A204.1 (cell line): Measurements from ENCODE around the gene EPHB2.

Source experiments
- FAIRE-seq: peaks from 2 replicates; lab custom pipeline; 2012; peaks lifted over from hg19 to GRCh38; lab: Jason Lieb, UNC

The EPHB2 gene

GRCh38 chr1:22781483-22781882 lies 70.8 kb downstream of the EPHB2 start:
- FAIRE-seq = no peak

- FAIRE-seq = no peak
Observed at GRCh38 chr1:22782406-22782805, 71.8 kb downstream of the EPHB2 start.

GRCh38 chr1:22784317-22784716 lies 73.7 kb downstream of the EPHB2 start:
- FAIRE-seq = no peak

- no peak for FAIRE-seq
Observed at GRCh38 chr1:22784737-22785136, 74.1 kb downstream of the EPHB2 start.

GRCh38 chr1:22786101-22786500 lies 75.5 kb downstream of the EPHB2 start:
- FAIRE-seq = no peak

GRCh38 chr1:22786719-22787489 lies 76.3 kb downstream of the EPHB2 start:
- FAIRE-seq = no peak

GRCh38 chr1:22787636-22788035 lies 77.0 kb downstream of the EPHB2 start:
- no peak for FAIRE-seq

- no peak for FAIRE-seq
Observed at GRCh38 chr1:22788254-22788661, 77.6 kb downstream of the EPHB2 start.

GRCh38 chr1:22789356-22789994 lies 78.8 kb downstream of the EPHB2 start:
- no peak for FAIRE-seq

GRCh38 chr1:22790232-22791008 lies 79.8 kb downstream of the EPHB2 start:
- FAIRE-seq = no peak

- no peak for FAIRE-seq
Observed at GRCh38 chr1:22791831-22792347, 81.2 kb downstream of the EPHB2 start.

- FAIRE-seq = no peak
Observed at GRCh38 chr1:22792396-22793160, 81.9 kb downstream of the EPHB2 start.

- no peak for FAIRE-seq
Observed at GRCh38 chr1:22793647-22794046, 83.0 kb downstream of the EPHB2 start.

- no peak for FAIRE-seq
Observed at GRCh38 chr1:22794647-22795365, 84.2 kb downstream of the EPHB2 start.

GRCh38 chr1:22795366-22795714 lies 84.7 kb downstream of the EPHB2 start:
- FAIRE-seq = no peak

GRCh38 chr1:22796642-22797041 lies 86.0 kb downstream of the EPHB2 start:
- FAIRE-seq = no peak

- no peak for FAIRE-seq
Observed at GRCh38 chr1:22798083-22798482, 87.4 kb downstream of the EPHB2 start.

- FAIRE-seq = no peak
Observed at GRCh38 chr1:22799971-22800370, 89.3 kb downstream of the EPHB2 start.

- FAIRE-seq = no peak
Observed at GRCh38 chr1:22800629-22801028, 90.0 kb downstream of the EPHB2 start.

- no peak for FAIRE-seq
Observed at GRCh38 chr1:22801347-22801746, 90.7 kb downstream of the EPHB2 start.

- FAIRE-seq = no peak
Observed at GRCh38 chr1:22801761-22802160, 91.1 kb downstream of the EPHB2 start.

GRCh38 chr1:22803833-22804232 lies 93.2 kb downstream of the EPHB2 start:
- no peak for FAIRE-seq
